ENCODE results near the gene GTF3A.

GTF3A gene

GRCh38 chr13:27448308-27448707 lies 23.9 kb downstream of the GTF3A start:
- no peak for DNase-seq (ENCODE audit: low read depth in 2 of 2)

- DNase-seq (ENCODE audit: low read depth in 2 of 2): no peak
Measured at GRCh38 chr13:27449081-27449603, 24.7 kb downstream of the GTF3A start.

GRCh38 chr13:27449936-27450828 lies 25.8 kb downstream of the GTF3A start, which contains the start of gene MTIF3:
TSS of gene MTIF3 (minus strand) at chr13:27450564. CDS start at chr13:27440448, 10,116 bp downstream.
- peak; percentile 92 to 94 for DNase-seq (ENCODE audit: low read depth in 2 of 2)

- DNase-seq (ENCODE audit: low read depth in 2 of 2): no peak
Measured at GRCh38 chr13:27450921-27451471, 26.6 kb downstream of the GTF3A start.

GRCh38 chr13:27455331-27455855 lies 31.0 kb downstream of the GTF3A start:
- no peak for DNase-seq (ENCODE audit: low read depth in 2 of 2)

- no peak for DNase-seq (ENCODE audit: low read depth in 2 of 2)
Measured at GRCh38 chr13:27461940-27462584, 37.6 kb downstream of the GTF3A start.

- DNase-seq (ENCODE audit: low read depth in 2 of 2): no peak
Measured at GRCh38 chr13:27463500-27463899, 39.1 kb downstream of the GTF3A start.

GRCh38 chr13:27465611-27466010 lies 41.2 kb downstream of the GTF3A start:
- DNase-seq (ENCODE audit: low read depth in 2 of 2): no peak

- no peak for DNase-seq (ENCODE audit: low read depth in 2 of 2)
Measured at GRCh38 chr13:27466513-27466912, 42.1 kb downstream of the GTF3A start.

- DNase-seq (ENCODE audit: low read depth in 2 of 2): no peak
Measured at GRCh38 chr13:27470075-27470820, 45.8 kb downstream of the GTF3A start.

- DNase-seq (ENCODE audit: low read depth in 2 of 2): no peak
Measured at GRCh38 chr13:27472441-27472840, 48.0 kb downstream of the GTF3A start.

- no peak for DNase-seq (ENCODE audit: low read depth in 2 of 2)
Measured at GRCh38 chr13:27472941-27473340, 48.5 kb downstream of the GTF3A start.

- DNase-seq (ENCODE audit: low read depth in 2 of 2): no peak
Measured at GRCh38 chr13:27474751-27475268, 50.4 kb downstream of the GTF3A start.

GRCh38 chr13:27476943-27477703 lies 52.7 kb downstream of the GTF3A start:
- DNase-seq (ENCODE audit: low read depth in 2 of 2): no peak

GRCh38 chr13:27481766-27482165 lies 57.3 kb downstream of the GTF3A start:
- DNase-seq (ENCODE audit: low read depth in 2 of 2): peak; percentile 18 to 31

GRCh38 chr13:27482983-27483382 lies 58.6 kb downstream of the GTF3A start:
- no peak for DNase-seq (ENCODE audit: low read depth in 2 of 2)

GRCh38 chr13:27483421-27483820 lies 59.0 kb downstream of the GTF3A start:
- DNase-seq (ENCODE audit: low read depth in 2 of 2): no peak

Measured in stimulated activated CD4-positive, alpha-beta T cell treated with anti-CD3 and anti-CD28 coated beads, Interleukin-4, amount 100 ng/mL, for 48 hours (primary cell).